SHP77 (cell line): Measurements from ENCODE around the gene DCAF11.
A peak's percentile ranks its signal among the peaks of the same experiment; 100 is the strongest.

Experiments used
- DNase-seq, 2 experiments: peaks; one replicate each; lab custom pipeline; 2025; lab: John Stamatoyannopoulos, UW

DCAF11 gene

GRCh38 chr14:24160850-24161804, 46.5 kb downstream of the DCAF11 start, which contains the start of gene IRF9:
IRF9 (plus strand) TSS chr14:24161265; CDS start chr14:24162145, 880 bp downstream.
- peak; percentile 94 to 97 for DNase-seq

- DNase-seq = no peak
Observed at GRCh38 chr14:24162093-24162492, 47.5 kb downstream of the DCAF11 start.

GRCh38 chr14:24164518-24164991, 50.0 kb downstream of the DCAF11 start:
- no peak for DNase-seq

GRCh38 chr14:24165785-24166184, 51.2 kb downstream of the DCAF11 start:
- no peak for DNase-seq

- DNase-seq = no peak
Observed at GRCh38 chr14:24167469-24168114, 53.0 kb downstream of the DCAF11 start.

- DNase-seq = peak; percentile 88 to 89
Observed at GRCh38 chr14:24171422-24172260, 57.1 kb downstream of the DCAF11 start, which contains the start of gene REC8. REC8 (plus strand) TSS chr14:24172080; CDS start chr14:24172553, 473 bp downstream.

- DNase-seq = no peak
Observed at GRCh38 chr14:24172261-24172860, 57.8 kb downstream of the DCAF11 start.

GRCh38 chr14:24172871-24173281, 58.3 kb downstream of the DCAF11 start:
- DNase-seq = no peak
